HEK293 (cell line): ENCODE data around the gene TP53BP2.

Source experiments
- CTCF ChIA-PET: fragments of 350-600 bp; formaldehyde crosslinking; extraction: SDS; loops from one replicate; lab custom pipeline; 2021; ENCODE audit warnings: antibody characterized with exemption; lab: Yijun Ruan, JAX
- POLR2A ChIA-PET: fragments of 300-600 bp; formaldehyde crosslinking; extraction: SDS; loops from one replicate; lab custom pipeline; 2020; ENCODE audit warnings: antibody characterized with exemption, inconsistent platforms; lab: Yijun Ruan, JAX
- H3K27ac ChIP-seq: fragments of 200-500 bp; sonication (Bioruptor generic); 2 replicates; pipeline ENCODE4 v1.5.1; 2014; ENCODE audit warnings: low read depth, low read length, control low read depth, inconsistent platforms; ENCODE audit errors: extremely low read depth
- H3K36me3 ChIP-seq, 2 experiments: fragments of 200-500 bp in 1 of 2; sonication (Bioruptor generic) in 1 of 2; 1 replicate in 1 of 2; 2 replicates in 1 of 2; pipeline ENCODE4 v1.5.1; 2014 to 2017; ENCODE audit warnings: inconsistent platforms in 2 of 2, low read length in 2 of 2; ENCODE audit not compliant: control insufficient read depth in 2 of 2, insufficient read depth in 1 of 2
- H3K4me1 ChIP-seq: fragments of 200-500 bp; sonication (Bioruptor generic); 2 replicates; pipeline ENCODE4 v1.5.1; 2014; ENCODE audit warnings: mild to moderate bottlenecking, low read length, inconsistent platforms; ENCODE audit not compliant: control insufficient read depth, insufficient read depth
- H3K4me3 ChIP-seq: 2 replicates; pipeline ENCODE4 v1.5.1; 2011; ENCODE audit warnings: low read depth, mild to moderate bottlenecking, control low read depth, low read length, moderate library complexity
- H3K9me3 ChIP-seq: fragments of 200-500 bp; sonication (Bioruptor generic); 2 replicates; pipeline ENCODE4 v1.5.1; 2014; ENCODE audit warnings: low read depth, low read length, inconsistent platforms; ENCODE audit not compliant: control insufficient read depth, insufficient read depth
- YY1 ChIP-seq: fragments of 450-650 bp; formaldehyde crosslinking; IDR thresholded peaks from 2 replicates; pipeline ENCODE4 v1.5.1; 2018; ENCODE audit warnings: missing biosample characterization, missing genetic modification characterization
- ZBTB49 ChIP-seq: fragments of 450-650 bp; formaldehyde crosslinking; IDR thresholded peaks from 2 replicates; pipeline ENCODE4 v1.5.1; 2016; ENCODE audit warnings: missing biosample characterization, missing genetic modification characterization, low read depth
- ZEB2 ChIP-seq: fragments of 450-650 bp; formaldehyde crosslinking; IDR thresholded peaks from 2 replicates; pipeline ENCODE4 v1.5.1; 2016; ENCODE audit warnings: missing biosample characterization, missing genetic modification characterization
- ZIC2 ChIP-seq: fragments of 450-650 bp; formaldehyde crosslinking; IDR thresholded peaks from 2 replicates; pipeline ENCODE4 v1.5.1; 2016; ENCODE audit warnings: missing biosample characterization, missing genetic modification characterization
- ZNF10 ChIP-seq: fragments of 450-650 bp; formaldehyde crosslinking; IDR thresholded peaks from 2 replicates; pipeline ENCODE4 v1.5.1; 2017; ENCODE audit warnings: missing biosample characterization, missing genetic modification characterization
- ZNF146 ChIP-seq: fragments of 450-650 bp; formaldehyde crosslinking; IDR thresholded peaks from 2 replicates; pipeline ENCODE4 v1.5.1; 2016; ENCODE audit warnings: missing biosample characterization, missing genetic modification characterization
- ZNF148 ChIP-seq: fragments of 450-650 bp; formaldehyde crosslinking; IDR thresholded peaks from 2 replicates; pipeline ENCODE4 v1.5.0; 2017; ENCODE audit warnings: missing biosample characterization, missing genetic modification characterization, borderline replicate concordance
- ZNF2 ChIP-seq: fragments of 450-650 bp; formaldehyde crosslinking; IDR thresholded peaks from 2 replicates; pipeline ENCODE4 v1.5.1; 2016; ENCODE audit warnings: missing biosample characterization, missing genetic modification characterization
- ZNF473 ChIP-seq: fragments of 450-650 bp; formaldehyde crosslinking; IDR thresholded peaks from 2 replicates; pipeline ENCODE4 v1.5.1; 2017; ENCODE audit warnings: missing biosample characterization, missing genetic modification characterization
- ZNF645 ChIP-seq: fragments of 450-650 bp; formaldehyde crosslinking; IDR thresholded peaks from 2 replicates; pipeline ENCODE4; 2016; ENCODE audit warnings: missing biosample characterization, missing genetic modification characterization
- ZNF76 ChIP-seq: fragments of 450-650 bp; formaldehyde crosslinking; IDR thresholded peaks from 2 replicates; pipeline ENCODE4; 2016; ENCODE audit warnings: low read depth, missing biosample characterization, missing genetic modification characterization, borderline replicate concordance
- TF ChIP-seq, protein P1 (sequence below): fragments of 450-650 bp; formaldehyde crosslinking; IDR thresholded peaks from 2 replicates; pipeline ENCODE4 v1.5.1; 2016; ENCODE audit warnings: missing biosample characterization, missing genetic modification characterization
- TF ChIP-seq, protein P2 (sequence below): fragments of 450-650 bp; formaldehyde crosslinking; IDR thresholded peaks from 2 replicates; pipeline ENCODE4 v1.5.1; 2017; ENCODE audit warnings: missing biosample characterization, missing genetic modification characterization
- TF ChIP-seq, protein P3 (sequence below): fragments of 450-650 bp; formaldehyde crosslinking; IDR thresholded peaks from 2 replicates; pipeline ENCODE4 v1.5.1; 2016; ENCODE audit warnings: missing biosample characterization, missing genetic modification characterization
- TF ChIP-seq, protein P4 (sequence below): fragments of 450-650 bp; formaldehyde crosslinking; IDR thresholded peaks from 2 replicates; pipeline ENCODE4 v1.5.1; 2016; ENCODE audit warnings: missing biosample characterization, missing genetic modification characterization

TP53BP2 gene, protein sequence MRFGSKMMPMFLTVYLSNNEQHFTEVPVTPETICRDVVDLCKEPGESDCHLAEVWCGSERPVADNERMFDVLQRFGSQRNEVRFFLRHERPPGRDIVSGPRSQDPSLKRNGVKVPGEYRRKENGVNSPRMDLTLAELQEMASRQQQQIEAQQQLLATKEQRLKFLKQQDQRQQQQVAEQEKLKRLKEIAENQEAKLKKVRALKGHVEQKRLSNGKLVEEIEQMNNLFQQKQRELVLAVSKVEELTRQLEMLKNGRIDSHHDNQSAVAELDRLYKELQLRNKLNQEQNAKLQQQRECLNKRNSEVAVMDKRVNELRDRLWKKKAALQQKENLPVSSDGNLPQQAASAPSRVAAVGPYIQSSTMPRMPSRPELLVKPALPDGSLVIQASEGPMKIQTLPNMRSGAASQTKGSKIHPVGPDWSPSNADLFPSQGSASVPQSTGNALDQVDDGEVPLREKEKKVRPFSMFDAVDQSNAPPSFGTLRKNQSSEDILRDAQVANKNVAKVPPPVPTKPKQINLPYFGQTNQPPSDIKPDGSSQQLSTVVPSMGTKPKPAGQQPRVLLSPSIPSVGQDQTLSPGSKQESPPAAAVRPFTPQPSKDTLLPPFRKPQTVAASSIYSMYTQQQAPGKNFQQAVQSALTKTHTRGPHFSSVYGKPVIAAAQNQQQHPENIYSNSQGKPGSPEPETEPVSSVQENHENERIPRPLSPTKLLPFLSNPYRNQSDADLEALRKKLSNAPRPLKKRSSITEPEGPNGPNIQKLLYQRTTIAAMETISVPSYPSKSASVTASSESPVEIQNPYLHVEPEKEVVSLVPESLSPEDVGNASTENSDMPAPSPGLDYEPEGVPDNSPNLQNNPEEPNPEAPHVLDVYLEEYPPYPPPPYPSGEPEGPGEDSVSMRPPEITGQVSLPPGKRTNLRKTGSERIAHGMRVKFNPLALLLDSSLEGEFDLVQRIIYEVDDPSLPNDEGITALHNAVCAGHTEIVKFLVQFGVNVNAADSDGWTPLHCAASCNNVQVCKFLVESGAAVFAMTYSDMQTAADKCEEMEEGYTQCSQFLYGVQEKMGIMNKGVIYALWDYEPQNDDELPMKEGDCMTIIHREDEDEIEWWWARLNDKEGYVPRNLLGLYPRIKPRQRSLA

DNA sequence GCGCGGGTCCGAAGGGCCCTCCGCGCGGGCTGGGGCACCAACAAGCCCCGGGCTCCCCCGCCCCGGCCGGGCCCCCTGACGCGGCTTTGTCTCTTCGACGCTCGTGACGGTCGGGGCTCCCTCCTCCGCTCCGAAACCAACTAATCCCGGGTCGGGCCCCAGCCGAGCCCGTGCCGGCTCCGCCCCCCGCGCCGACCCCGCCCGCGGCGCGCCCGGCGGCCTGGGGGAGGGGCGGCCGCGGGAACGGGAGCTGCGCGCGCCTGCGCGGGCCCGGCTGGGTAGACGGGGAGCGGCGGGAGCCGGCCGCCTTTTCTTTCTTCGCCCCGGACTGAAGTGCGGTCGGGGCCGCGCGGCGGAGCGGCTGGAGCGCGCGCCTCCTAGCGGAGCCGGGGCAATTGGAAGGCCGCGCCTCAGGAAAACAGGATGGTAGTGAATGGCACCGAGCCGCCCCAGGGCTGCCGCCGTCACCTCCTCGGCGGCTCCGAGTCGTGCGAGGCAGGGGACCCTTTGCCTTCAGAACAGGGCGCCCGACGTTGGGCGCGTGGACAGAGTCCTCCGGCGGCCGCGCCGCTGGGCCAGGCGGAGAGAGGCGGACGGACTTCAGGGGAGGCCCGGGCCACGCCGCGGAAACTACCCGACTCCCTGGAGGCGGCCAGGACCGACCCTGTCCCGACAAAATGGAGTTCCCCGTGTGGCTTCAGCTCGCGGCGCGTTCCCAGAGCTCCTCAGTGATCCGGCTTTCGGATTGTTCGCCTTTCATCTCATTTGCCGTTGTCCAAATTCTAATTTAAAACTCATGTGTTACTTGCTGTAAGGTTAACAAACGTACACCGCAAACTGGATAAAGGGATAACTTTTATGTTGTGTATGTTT lies at the start of gene TP53BP2:
TP53BP2 (minus strand) TSS at position 138 of the 873 bp plus-strand sequence. CDS start 267 bp downstream, outside the sequence.
- no peaks in the 10 kb centered on the region for H3K9me3 ChIP-seq
- H3K36me3 ChIP-seq: no peaks in the 10 kb centered on the region
- ChIA-PET CTCF (interaction anchor here (0.6 to 3.4 kb wide), 16 partner anchors 9 to 855 kb away, joined by 3 to 17 read pairs (median 4); no protein-coding TSS in a partner anchor), POLR2A (interaction anchor here (0.6 to 4.3 kb wide), 12 partner anchors 10 to 145 kb away, joined by 3 to 21 read pairs (median 6); no protein-coding TSS in a partner anchor)
- peak within 1 kb of the TSS; percentile 99 for H3K27ac ChIP-seq
- H3K4me3 ChIP-seq: peak within 1 kb of the TSS; percentile 96
- peaks cover 10% of the 10 kb centered on the region for H3K4me1 ChIP-seq
- TF ChIP-seq ZNF148 (tag by site-specific recombination): no peak
- TF ChIP-seq, protein P1, sequence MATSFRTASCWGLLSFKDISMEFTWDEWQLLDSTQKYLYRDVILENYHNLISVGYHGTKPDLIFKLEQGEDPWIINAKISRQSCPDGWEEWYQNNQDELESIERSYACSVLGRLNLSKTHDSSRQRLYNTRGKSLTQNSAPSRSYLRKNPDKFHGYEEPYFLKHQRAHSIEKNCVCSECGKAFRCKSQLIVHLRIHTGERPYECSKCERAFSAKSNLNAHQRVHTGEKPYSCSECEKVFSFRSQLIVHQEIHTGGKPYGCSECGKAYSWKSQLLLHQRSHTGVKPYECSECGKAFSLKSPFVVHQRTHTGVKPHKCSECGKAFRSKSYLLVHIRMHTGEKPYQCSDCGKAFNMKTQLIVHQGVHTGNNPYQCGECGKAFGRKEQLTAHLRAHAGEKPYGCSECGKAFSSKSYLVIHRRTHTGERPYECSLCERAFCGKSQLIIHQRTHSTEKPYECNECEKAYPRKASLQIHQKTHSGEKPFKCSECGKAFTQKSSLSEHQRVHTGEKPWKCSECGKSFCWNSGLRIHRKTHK: no peak
- peak; percentile 98 for TF ChIP-seq ZEB2 (tag by site-specific recombination)
- TF ChIP-seq YY1 (tag by site-specific recombination): peak; percentile 95
- peak; percentile 17; the same call in 1 of the 2 replicates for TF ChIP-seq ZIC2 (tag by site-specific recombination)
- peak; percentile 72; the same call in 1 of the 2 replicates for TF ChIP-seq ZNF10 (tag by site-specific recombination)
- TF ChIP-seq, protein P2, sequence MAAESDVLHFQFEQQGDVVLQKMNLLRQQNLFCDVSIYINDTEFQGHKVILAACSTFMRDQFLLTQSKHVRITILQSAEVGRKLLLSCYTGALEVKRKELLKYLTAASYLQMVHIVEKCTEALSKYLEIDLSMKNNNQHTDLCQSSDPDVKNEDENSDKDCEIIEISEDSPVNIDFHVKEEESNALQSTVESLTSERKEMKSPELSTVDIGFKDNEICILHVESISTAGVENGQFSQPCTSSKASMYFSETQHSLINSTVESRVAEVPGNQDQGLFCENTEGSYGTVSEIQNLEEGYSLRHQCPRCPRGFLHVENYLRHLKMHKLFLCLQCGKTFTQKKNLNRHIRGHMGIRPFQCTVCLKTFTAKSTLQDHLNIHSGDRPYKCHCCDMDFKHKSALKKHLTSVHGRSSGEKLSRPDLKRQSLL (tag by site-specific recombination): peak; percentile 50; the same call in 1 of the 2 replicates
- peak; percentile 99 for TF ChIP-seq ZNF2
- TF ChIP-seq ZNF645 (tag by site-specific recombination): no peak
- no peak for TF ChIP-seq ZBTB49 (tag by site-specific recombination)
- TF ChIP-seq ZNF473 (tag by site-specific recombination): no peak
- peak; percentile 90 for TF ChIP-seq ZNF76 (tag by site-specific recombination)
- peak; percentile 44 for TF ChIP-seq ZNF146 (tag by site-specific recombination)
- TF ChIP-seq, protein P3, sequence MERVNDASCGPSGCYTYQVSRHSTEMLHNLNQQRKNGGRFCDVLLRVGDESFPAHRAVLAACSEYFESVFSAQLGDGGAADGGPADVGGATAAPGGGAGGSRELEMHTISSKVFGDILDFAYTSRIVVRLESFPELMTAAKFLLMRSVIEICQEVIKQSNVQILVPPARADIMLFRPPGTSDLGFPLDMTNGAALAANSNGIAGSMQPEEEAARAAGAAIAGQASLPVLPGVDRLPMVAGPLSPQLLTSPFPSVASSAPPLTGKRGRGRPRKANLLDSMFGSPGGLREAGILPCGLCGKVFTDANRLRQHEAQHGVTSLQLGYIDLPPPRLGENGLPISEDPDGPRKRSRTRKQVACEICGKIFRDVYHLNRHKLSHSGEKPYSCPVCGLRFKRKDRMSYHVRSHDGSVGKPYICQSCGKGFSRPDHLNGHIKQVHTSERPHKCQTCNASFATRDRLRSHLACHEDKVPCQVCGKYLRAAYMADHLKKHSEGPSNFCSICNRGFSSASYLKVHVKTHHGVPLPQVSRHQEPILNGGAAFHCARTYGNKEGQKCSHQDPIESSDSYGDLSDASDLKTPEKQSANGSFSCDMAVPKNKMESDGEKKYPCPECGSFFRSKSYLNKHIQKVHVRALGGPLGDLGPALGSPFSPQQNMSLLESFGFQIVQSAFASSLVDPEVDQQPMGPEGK: peak; percentile 83
- TF ChIP-seq, protein P4, sequence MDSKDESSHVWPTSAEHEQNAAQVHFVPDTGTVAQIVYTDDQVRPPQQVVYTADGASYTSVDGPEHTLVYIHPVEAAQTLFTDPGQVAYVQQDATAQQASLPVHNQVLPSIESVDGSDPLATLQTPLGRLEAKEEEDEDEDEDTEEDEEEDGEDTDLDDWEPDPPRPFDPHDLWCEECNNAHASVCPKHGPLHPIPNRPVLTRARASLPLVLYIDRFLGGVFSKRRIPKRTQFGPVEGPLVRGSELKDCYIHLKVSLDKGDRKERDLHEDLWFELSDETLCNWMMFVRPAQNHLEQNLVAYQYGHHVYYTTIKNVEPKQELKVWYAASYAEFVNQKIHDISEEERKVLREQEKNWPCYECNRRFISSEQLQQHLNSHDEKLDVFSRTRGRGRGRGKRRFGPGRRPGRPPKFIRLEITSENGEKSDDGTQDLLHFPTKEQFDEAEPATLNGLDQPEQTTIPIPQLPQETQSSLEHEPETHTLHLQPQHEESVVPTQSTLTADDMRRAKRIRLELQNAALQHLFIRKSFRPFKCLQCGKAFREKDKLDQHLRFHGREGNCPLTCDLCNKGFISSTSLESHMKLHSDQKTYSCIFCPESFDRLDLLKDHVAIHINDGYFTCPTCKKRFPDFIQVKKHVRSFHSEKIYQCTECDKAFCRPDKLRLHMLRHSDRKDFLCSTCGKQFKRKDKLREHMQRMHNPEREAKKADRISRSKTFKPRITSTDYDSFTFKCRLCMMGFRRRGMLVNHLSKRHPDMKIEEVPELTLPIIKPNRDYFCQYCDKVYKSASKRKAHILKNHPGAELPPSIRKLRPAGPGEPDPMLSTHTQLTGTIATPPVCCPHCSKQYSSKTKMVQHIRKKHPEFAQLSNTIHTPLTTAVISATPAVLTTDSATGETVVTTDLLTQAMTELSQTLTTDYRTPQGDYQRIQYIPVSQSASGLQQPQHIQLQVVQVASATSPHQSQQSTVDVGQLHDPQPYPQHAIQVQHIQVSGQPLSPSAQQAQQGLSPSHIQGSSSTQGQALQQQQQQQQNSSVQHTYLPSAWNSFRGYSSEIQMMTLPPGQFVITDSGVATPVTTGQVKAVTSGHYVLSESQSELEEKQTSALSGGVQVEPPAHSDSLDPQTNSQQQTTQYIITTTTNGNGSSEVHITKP (tag by site-specific recombination): no peak
